Fibroblast of skin of abdomen (primary cell): ENCODE data around the gene CDK13.

ENCODE experiments used
- DNase-seq: peaks from one replicate; pipeline ENCODE4 v3.0.0-alpha.2; 2013

CDK13 gene

DNA sequence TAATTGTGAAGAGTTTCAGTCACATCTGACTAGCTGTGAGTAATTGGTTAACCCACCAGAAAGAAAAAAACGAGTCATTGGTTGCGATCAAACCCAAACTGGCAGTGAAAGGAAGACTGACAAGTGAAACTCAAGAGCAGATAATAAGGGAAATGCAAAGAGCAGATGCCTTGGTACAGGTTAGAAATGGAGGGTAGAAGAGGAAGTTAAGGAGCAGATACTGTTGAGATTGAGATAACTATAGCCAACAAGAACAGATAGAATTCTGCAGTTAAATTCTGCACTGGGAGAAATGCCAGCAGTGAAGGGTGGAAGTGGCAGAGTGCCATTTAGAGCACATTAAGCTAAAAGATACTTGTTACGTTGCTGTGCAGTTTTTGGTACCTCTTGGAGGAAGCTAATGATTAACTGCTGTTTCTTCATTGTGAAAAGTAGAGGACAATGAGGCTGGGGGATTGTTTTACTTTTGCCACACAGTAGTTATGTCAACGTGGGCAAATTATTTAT is 65.8 kb downstream of the CDK13 start:
- peak; percentile 43 for DNase-seq

DNA sequence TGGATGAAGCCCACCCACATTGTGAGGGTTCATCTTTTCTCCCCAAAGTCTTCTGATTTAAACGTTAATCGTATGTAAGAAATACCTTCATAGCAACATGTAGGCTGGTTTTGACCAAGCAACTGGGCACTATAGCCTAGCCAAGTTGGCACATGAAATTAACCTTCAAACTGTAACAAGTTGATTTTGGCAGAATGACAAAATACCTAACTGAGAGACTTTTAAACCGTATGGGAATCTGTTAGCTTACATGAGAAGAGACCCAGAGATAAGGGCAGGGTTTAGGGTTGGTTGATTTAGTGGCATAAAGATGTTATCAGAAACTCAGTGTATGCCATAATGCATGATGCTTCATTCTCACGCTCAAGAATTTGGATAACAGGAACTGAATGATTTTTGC is 69.5 kb downstream of the CDK13 start:
- no peak for DNase-seq

- no peak for DNase-seq
Measured at GRCh38 chr7:40024048-40024447, 74.0 kb downstream of the CDK13 start.

- DNase-seq, result no peak
Measured at GRCh38 chr7:40024841-40025240, 74.8 kb downstream of the CDK13 start.

- no peak for DNase-seq
Measured at GRCh38 chr7:40027545-40027944, 77.5 kb downstream of the CDK13 start.

GRCh38 chr7:40033826-40034225 is 83.8 kb downstream of the CDK13 start:
- DNase-seq, result no peak

DNA sequence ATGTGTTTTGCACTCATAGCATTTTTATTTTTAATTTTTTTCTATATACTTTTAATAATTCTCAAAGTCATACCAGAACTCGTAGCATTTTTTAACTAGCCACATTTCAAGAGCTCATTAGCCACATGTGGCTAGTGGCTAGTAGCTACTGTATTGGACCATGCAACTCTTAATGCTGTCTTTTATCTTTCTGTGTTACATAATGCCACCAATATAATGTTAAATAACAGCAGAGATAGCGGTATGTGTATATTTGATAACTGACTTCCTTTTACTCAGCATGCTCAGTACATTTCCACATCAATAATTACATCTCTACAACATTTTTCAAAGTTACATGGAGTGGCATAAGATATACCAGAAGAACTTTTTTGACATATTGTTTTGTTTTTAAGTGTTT is 91.4 kb downstream of the CDK13 start:
- DNase-seq, result no peak

DNA sequence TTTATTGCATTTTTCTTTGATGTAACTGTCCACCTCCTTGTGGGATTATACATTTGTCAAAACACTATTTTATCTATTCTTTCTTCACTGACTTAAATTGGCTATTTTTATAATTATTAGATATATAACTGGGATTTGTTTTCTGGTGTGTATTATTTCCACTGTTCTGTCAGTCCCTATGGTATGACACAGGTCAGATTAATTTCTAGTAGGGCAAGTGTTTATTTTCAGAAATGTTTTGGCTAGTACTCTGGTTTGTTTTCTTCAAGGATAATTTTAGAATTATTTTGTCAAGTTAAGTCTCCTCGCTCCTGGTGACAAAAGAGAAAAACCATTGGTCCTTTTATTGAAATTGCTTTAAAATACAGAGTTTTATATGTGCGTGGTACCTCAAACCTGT is 93.1 kb downstream of the CDK13 start:
- DNase-seq, result no peak

GRCh38 chr7:40047661-40048060 is 97.6 kb downstream of the CDK13 start:
- no peak for DNase-seq

GRCh38 chr7:40057292-40057691 is 107.2 kb downstream of the CDK13 start:
- DNase-seq, result peak; percentile 13

DNA sequence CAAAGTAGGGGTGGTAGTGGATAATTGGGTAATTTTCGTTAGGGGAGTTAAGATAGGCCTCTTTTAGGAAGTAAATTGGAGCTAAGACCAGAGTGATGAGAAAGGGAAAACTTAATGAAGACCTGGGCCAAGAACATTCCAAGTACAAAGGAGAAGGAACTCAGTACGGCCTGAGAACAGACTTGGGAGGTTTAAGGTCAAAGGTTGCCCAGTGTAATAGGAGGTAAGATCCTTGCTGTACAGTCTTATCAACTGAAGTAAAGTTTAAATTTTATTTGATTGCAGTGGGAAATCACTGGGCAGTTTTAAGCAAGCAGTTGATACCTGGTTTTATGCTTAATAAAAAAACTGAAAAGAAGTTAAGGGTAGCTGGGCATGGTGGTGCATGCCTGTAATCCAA is 108.0 kb downstream of the CDK13 start:
- DNase-seq, result no peak

- DNase-seq, result no peak
Measured at GRCh38 chr7:40058636-40059035, 108.6 kb downstream of the CDK13 start.

- no peak for DNase-seq
Measured at GRCh38 chr7:40059057-40059456, 109.0 kb downstream of the CDK13 start.

GRCh38 chr7:40072268-40072667 is 122.2 kb downstream of the CDK13 start:
- no peak for DNase-seq

GRCh38 chr7:40073239-40073638 is 123.2 kb downstream of the CDK13 start:
- DNase-seq, result no peak

GRCh38 chr7:40077849-40078248 is 127.8 kb downstream of the CDK13 start:
- DNase-seq, result no peak

- no peak for DNase-seq
Measured at GRCh38 chr7:40092182-40092581, 142.1 kb downstream of the CDK13 start.

- DNase-seq, result no peak
Measured at GRCh38 chr7:40093631-40094350, 143.7 kb downstream of the CDK13 start.

GRCh38 chr7:40095230-40095629 is 145.2 kb downstream of the CDK13 start:
- no peak for DNase-seq

DNA sequence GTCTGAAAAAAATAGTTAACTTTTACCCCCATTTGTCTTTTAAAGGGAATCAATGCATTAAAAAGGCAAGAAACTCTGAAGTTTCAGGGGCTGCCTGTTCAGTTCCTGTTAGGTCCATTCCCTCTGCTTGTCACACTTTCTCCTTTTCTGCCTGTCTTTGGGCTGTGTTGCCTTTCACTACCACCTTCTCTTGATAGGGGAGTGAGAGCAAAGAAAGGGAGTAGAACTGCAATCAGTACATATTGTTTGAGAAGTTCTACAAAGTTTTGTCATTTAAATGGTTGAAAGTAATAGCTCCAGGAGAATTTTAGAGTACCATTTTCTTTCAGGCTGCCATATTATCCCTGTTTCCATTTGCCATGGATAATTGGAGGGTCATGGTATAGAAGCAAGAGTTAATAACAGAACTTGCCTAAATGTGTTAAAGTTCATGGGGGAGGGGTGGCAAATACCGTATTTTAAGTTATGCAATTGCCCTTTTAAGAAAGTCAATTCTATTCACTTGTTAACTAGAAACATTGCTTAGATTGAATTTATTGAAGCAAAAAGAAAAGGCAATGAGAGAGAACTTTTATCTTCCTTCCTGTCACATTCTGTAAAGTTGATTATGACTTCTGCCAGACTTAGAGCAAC is 145.8 kb downstream of the CDK13 start:
- DNase-seq, result no peak

DNA sequence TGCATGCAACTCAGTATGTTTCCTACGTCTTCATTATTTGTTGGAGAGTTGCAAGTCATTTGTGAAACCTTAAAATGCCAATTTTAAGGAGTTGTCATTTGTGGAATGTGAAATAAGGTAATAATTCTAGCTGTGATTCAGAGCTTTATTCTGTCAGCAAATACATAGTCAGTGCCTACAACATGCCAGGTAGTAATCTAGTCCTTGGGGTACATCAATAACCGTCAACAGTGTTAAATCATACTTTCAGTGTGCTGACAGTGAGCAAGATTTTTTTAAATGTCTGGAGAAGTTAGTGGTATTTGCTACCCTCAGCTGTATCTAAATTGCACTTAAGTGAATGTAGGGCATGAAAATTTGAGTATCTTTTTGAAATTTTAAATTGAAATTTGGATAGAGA is 147.7 kb downstream of the CDK13 start:
- no peak for DNase-seq

DNA sequence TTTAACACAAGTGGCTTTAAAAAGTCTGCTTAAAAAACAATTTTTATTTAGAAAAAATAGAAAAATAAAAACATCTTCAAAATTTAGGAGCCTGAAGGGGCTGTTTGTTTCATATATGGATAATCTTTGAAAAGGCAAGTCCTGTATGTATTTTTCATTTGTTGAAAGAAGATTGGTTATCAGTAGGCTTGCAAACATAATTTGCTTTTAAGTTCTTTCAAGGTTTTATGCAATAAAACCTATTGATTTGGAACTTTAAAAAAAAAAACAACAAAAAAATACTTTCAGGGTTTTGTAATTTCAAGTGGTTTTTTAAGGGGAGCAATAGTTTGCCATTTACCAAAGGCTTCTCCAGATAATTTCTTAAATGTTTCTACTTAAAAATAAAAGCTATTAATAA is 148.8 kb downstream of the CDK13 start:
- no peak for DNase-seq

- DNase-seq, result no peak
Measured at GRCh38 chr7:40099837-40100236, 149.8 kb downstream of the CDK13 start.

GRCh38 chr7:40101201-40101600 is 151.1 kb downstream of the CDK13 start:
- no peak for DNase-seq
